ENCODE data around the gene UBE2U.

UBE2U gene

GRCh38 chr1:64295136-64295535 is 91.7 kb downstream of the UBE2U start:
- no peak for DNase-seq (ENCODE audit: low spot score)

- no peak for DNase-seq (ENCODE audit: low spot score)
Observed at GRCh38 chr1:64295561-64295960, 92.1 kb downstream of the UBE2U start.

GRCh38 chr1:64296459-64296858 is 93.0 kb downstream of the UBE2U start:
- no peak for DNase-seq (ENCODE audit: low spot score)

GRCh38 chr1:64302194-64302593 is 98.8 kb downstream of the UBE2U start:
- DNase-seq (ENCODE audit: low spot score) = no peak

GRCh38 chr1:64302971-64303370 is 99.5 kb downstream of the UBE2U start:
- no peak for DNase-seq (ENCODE audit: low spot score)

GRCh38 chr1:64304823-64305222 is 101.4 kb downstream of the UBE2U start:
- no peak for DNase-seq (ENCODE audit: low spot score)

- DNase-seq (ENCODE audit: low spot score) = no peak
Observed at GRCh38 chr1:64308866-64309265, 105.4 kb downstream of the UBE2U start.

- DNase-seq (ENCODE audit: low spot score) = no peak
Observed at GRCh38 chr1:64309431-64309831, 106.0 kb downstream of the UBE2U start.

- DNase-seq (ENCODE audit: low spot score) = no peak
Observed at GRCh38 chr1:64310760-64311159, 107.3 kb downstream of the UBE2U start.

- DNase-seq (ENCODE audit: low spot score) = no peak
Observed at GRCh38 chr1:64312431-64312830, 109.0 kb downstream of the UBE2U start.

- no peak for DNase-seq (ENCODE audit: low spot score)
Observed at GRCh38 chr1:64315402-64315801, 112.0 kb downstream of the UBE2U start.
